ENCODE measurements around the gene ST3GAL5.
"Not testable (repeated sequence)": the region's sequence is repeated elsewhere in the genome, so short reads cannot be mapped to it uniquely, and the experiment has no call there.

ST3GAL5 gene

DNA sequence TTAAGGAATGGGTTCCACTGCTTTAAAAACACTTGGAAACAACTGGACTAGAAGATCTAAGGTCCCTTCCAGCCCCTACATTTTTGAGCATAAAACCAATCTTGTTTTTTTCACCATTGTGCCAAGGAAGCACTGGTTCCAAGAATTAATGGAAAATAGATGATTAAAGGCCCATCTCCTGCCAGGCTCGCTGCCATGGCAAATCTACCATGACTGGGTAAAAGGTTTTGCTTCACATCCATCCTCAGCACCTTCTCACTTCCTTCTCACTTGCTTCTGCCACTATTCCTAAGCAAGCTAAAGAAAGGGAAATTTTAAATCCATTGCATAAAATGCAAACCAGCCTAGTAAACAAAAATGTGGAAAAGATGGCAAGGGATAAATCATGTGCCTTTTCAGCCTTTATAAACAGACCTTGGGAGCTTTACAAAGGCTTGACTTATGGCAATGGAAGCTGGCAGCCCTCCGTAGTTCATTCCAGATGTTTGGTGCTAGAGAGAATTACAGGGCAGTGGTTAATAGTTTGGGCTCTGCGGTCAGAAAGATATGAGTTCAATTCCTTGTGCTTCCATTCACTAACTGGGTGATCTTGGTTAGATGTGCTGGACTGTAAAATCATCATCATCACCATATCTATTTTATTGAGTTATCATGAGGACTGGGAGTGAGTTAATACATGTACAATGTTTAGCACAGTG, 27.0 kb upstream of the ST3GAL5 start:
- no peak for DNase-seq

DNA sequence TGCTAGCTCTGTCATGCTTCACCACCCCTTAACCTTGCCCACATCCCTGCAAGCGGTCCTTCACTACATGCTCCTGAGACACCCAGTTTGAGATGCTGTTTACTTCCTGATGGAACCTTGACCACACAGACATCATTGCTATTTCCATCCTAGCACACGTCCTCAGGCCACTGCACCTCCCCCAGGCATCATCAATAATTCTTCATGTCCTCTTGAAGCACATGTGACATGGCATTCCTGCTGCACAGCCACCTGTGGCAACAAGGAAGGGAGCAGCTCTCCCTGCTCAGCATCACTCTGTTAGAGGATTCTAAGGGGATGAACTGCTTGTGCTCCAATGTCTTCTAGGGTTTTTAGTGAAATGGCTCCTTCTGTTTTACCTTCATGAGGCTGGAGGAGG, 26.1 kb upstream of the ST3GAL5 start:
- no peak for DNase-seq

DNA sequence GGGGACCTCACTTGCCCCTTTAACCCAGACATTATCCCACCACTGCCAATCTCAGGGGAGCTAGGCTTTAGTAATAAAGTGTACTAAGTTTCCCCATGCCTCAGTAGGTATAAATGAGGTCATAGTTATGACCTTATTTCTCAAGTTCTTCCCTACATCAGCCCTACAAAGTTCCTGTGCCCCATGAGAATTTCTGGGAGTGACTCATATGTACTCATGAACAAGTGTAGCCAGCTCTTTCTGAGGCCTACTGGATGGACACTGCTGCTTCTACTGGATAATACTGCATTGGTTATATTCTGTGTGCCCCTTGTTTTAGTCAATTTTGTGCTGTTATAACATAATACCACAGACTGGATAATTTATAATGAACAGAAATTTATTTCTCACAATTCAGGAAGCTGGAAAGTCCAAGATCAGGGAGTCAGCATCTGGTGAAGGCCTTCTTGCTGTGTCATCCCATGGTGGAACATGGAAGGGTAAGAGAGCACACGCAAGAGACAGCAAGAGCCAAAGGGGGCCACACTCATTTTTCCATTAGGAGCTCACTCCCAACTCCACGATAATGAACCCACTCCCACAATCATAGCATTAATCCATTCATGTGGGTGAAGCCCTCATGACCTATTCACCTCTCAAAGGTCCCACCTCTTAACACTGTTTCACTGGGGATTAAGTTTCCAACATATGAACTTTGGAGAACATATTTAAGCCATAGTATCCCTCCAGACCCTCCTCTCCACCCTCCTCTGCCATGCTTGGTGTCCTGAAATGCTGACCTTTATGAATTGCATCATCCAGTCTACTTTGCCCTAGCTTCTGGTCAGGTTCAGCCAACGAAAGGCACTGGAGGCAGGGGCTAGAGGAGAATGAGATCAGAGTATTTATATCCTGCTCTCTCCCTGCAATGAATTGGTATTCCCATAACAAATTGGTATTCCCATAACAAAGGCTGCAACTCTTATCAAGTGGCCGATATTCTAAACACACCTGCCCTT, 25.4 kb upstream of the ST3GAL5 start:
- no peak for DNase-seq

GRCh38 chr2:85911814-85912692, 23.3 kb upstream of the ST3GAL5 start:
- DNase-seq, result no peak

- no peak for DNase-seq
Measured at GRCh38 chr2:85911097-85911496, 22.3 kb upstream of the ST3GAL5 start.

- no peak for DNase-seq
Measured at GRCh38 chr2:85909005-85909404, 20.2 kb upstream of the ST3GAL5 start.

DNA sequence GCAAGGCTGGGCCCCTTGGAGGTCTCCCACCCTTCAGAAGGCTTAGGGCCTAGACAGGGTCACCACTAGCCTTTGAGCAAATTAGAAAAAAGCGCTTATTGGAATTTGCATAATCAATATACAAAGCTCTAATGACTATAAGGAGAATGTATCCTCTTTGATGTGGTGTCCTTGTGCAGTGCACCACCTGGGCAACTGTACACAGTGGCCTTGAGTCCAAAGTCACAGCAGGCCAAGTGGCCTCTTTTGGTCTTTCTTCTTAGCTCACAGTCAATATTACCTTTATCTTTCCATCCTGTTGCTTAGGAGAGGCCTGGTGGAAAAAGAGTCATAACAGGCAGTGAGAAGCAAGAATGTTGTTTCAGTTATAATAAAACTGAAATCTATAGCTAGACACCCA, 19.7 kb upstream of the ST3GAL5 start:
- DNase-seq, result no peak

- no peak for DNase-seq
Measured at GRCh38 chr2:85907671-85908157, 18.9 kb upstream of the ST3GAL5 start.

DNA sequence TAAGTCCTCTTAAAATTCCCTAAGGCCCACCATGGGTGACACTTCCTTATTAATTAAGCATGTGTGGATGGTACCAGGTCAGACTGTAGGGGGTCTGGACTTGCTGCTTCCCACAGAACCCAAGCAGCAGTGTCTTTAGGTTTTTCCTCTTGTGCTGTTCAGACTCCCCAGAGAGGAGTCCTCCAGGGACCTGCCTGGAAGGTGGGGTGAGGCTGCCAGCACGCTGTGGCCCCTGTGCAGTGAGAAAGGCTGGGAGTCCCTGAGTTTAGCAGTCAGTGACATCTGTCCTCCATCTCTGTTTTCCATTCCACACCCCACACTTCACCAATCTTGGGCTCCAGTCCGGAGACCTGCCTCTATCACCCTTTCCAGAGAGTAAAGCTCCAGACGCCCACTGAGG, 18.0 kb upstream of the ST3GAL5 start:
- DNase-seq, result no peak

GRCh38 chr2:85905891-85906290, 17.1 kb upstream of the ST3GAL5 start:
- no peak for DNase-seq

- DNase-seq, result no peak
Measured at GRCh38 chr2:85905187-85905666, 16.4 kb upstream of the ST3GAL5 start.

DNA sequence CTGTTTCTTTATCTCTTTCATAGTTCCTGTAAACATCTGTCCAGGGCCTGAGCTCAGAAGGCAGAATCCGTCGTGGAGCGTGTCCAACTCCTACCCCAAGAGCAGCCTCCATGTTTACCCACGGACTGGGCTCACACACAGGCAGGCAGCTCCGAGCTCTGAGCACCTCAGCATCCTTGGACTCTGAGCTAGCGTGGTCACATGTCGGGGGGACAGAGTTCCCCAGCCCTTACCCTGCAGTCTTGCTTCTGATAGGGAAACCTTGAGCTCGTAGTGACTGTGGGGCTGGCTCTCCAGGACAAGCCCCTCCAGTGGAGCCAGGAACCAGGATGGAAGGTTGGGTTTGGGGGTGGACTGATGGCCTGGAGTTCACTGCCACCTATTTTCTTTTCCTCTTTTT, 15.1 kb upstream of the ST3GAL5 start:
- no peak for DNase-seq

- no peak for DNase-seq
Measured at GRCh38 chr2:85902496-85902895, 13.7 kb upstream of the ST3GAL5 start.

- no peak for DNase-seq
Measured at GRCh38 chr2:85901155-85901554, 12.4 kb upstream of the ST3GAL5 start.

DNA sequence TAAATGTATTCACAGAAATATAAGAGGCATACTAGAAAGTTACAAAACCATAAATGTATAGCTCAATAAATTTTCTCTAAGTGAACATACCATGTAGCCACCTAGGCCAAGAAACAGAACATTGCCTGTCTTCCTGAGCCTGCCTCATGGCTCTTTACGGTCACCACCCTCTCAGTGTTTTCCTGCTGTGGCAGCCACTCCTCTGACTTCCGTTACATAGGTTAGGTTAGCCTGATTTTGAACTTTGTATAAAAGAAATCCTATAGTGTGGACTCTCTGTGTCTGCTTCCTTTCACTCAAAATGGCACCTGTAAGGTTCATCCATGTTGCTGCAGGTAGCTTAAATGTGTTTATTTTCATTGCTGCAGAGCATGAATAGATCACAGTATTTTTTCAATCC, 11.6 kb upstream of the ST3GAL5 start:
- DNase-seq, result no peak

- no peak for DNase-seq
Measured at GRCh38 chr2:85899849-85900248, 11.1 kb upstream of the ST3GAL5 start.

- DNase-seq, result no peak
Measured at GRCh38 chr2:85899284-85899683, 10.5 kb upstream of the ST3GAL5 start.

GRCh38 chr2:85898881-85899280, 10.1 kb upstream of the ST3GAL5 start:
- DNase-seq, result no peak

GRCh38 chr2:85894554-85895278, 5.9 kb upstream of the ST3GAL5 start:
- DNase-seq, result not testable (repeated sequence)

- DNase-seq, result no peak
Measured at GRCh38 chr2:85893428-85894258, 4.9 kb upstream of the ST3GAL5 start.
